Measurements from ENCODE around the gene DEDD2. TPM values are rescaled to one million over a fixed set of nuclear protein-coding genes. Genes with fewer than 3 reads are reported as not detected.

DEDD2 gene
- total and polyA plus RNA-seq, 2 donors (not counting 3 experiments of a cell fraction or from before 2014, with no cell fraction given), result 19.5 to 34.8 TPM

GRCh38 chr19:42155796-42156195 lies 61.7 kb downstream of the DEDD2 start:
- no peak overlapping the region for H3K4me3 ChIP-seq (replicated peaks in 1 of 3; ENCODE audit: insufficient read depth in 1 of 3, low read depth in 1 of 3, low read length in 3 of 3)
- H3K4me1 ChIP-seq (ENCODE audit: control insufficient read depth, extremely low read depth, insufficient read depth, low read length), result no peaks in the 10 kb centered on the region
- ChIA-PET POLR2A (no interaction called here), CTCF (no interaction called here)
- DNase-seq (ENCODE audit: low read depth, low spot score) (no peak), FAIRE-seq (no peak)
- intact Hi-C loops (cut with micrococcal nuclease), result no loop called here
- no peaks in the 10 kb centered on the region for H3K9me3 ChIP-seq (replicated peaks; ENCODE audit: control insufficient read depth, insufficient read depth, low read length)
- H2AFZ ChIP-seq (ENCODE audit: low read depth, low read length), result no peak overlapping the region
- H3K4me2 ChIP-seq (ENCODE audit: insufficient read depth, low read length), result no peak overlapping the region
- H3K79me2 ChIP-seq (ENCODE audit: control insufficient read depth, insufficient read depth, low read length), result no peaks in the 10 kb centered on the region
- H3K9me1 ChIP-seq (replicated peaks; ENCODE audit: control insufficient read depth, extremely low read depth, insufficient read depth, low read length), result no peaks in the 10 kb centered on the region
- H3K27me3 ChIP-seq (ENCODE audit: control insufficient read depth in 2 of 2, insufficient read depth in 2 of 2, low read length in 2 of 2), result peaks cover 15 to 27% of the 10 kb centered on the region in 2 experiments
- TF ChIP-seq GATA2 (IDR thresholded peaks at IDR 0.05; ENCODE audit: insufficient read depth, insufficient read length, low read depth, low read length) (no peak), FOS (IDR thresholded peaks at IDR 0.05; ENCODE audit: borderline replicate concordance, insufficient read depth, low read length) (no peak), POLR2A (IDR thresholded peaks at IDR 0.05; ENCODE audit: low read depth, low read length) (no peak), MYC (IDR thresholded peaks at IDR 0.05; ENCODE audit: low read depth, low read length) (no peak), EZH2 (IDR thresholded peaks at IDR 0.05; ENCODE audit: borderline replicate concordance, low read depth, low read length, severe bottlenecking) (no peak), CTCF (IDR thresholded peaks at IDR 0.05; ENCODE audit: extremely low read depth in 1 of 2, insufficient read depth in 1 of 2, low read depth in 1 of 2, low read length in 2 of 2) (no peak), POLR2AphosphoS5 (IDR thresholded peaks at IDR 0.05; ENCODE audit: insufficient read depth, low read depth, low read length) (no peak), JUN (IDR thresholded peaks at IDR 0.05; ENCODE audit: borderline replicate concordance, insufficient read depth, insufficient read length, low read depth) (no peak)
- TF ChIP-seq, protein P1, sequence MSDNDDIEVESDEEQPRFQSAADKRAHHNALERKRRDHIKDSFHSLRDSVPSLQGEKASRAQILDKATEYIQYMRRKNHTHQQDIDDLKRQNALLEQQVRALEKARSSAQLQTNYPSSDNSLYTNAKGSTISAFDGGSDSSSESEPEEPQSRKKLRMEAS (IDR thresholded peaks at IDR 0.05; ENCODE audit: insufficient read depth, insufficient read length), result no peak
- no peak overlapping the region for H3K9ac ChIP-seq (replicated peaks; ENCODE audit: extremely low read depth, insufficient read depth, low read length)
- H3K36me3 ChIP-seq (ENCODE audit: control insufficient read depth in 2 of 2, extremely low read depth in 1 of 2, insufficient read depth in 2 of 2, low read length in 2 of 2), result no peaks in the 10 kb centered on the region
- no peaks in the 10 kb centered on the region for H4K20me1 ChIP-seq (replicated peaks; ENCODE audit: control insufficient read depth, extremely low read depth, insufficient read depth, low read length)
- BruUV-seq (replicated peaks), result no TSS peak
- dilution Hi-C loops (cut with MboI; ENCODE audit: extremely low pct_ligation_motif_present, low sequenced_read_pairs), result no loop called here
- H3K27ac ChIP-seq (ENCODE audit: insufficient read depth, low read depth, low read length), result no peak overlapping the region

Data from endothelial cell of umbilical vein (primary cell).